Measurements from ENCODE around the gene MPP2.
A peak's percentile ranks its signal among the peaks of the same experiment; 100 is the strongest.
"Not testable (repeated sequence)": the region's sequence is repeated elsewhere in the genome, so short reads cannot be mapped to it uniquely, and the experiment has no call there.

The MPP2 gene

DNA sequence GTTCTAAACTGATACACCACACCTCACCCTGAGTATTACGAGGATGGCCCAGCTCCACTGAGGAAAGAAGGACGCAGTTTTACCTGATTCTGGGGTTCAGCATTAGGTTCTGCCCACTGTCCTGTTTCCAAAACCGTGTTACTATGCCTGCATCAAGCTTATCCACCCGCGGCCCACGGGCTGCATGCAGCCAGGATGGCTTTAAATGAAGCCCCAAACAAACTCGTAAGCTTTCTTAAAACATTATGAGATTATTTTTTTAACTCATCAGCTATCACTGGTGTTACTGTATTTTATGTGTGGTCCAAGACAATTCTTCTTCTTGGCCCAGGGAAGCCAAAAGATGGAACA, 64.4 kb downstream of the MPP2 start:
- no peak for DNase-seq

DNA sequence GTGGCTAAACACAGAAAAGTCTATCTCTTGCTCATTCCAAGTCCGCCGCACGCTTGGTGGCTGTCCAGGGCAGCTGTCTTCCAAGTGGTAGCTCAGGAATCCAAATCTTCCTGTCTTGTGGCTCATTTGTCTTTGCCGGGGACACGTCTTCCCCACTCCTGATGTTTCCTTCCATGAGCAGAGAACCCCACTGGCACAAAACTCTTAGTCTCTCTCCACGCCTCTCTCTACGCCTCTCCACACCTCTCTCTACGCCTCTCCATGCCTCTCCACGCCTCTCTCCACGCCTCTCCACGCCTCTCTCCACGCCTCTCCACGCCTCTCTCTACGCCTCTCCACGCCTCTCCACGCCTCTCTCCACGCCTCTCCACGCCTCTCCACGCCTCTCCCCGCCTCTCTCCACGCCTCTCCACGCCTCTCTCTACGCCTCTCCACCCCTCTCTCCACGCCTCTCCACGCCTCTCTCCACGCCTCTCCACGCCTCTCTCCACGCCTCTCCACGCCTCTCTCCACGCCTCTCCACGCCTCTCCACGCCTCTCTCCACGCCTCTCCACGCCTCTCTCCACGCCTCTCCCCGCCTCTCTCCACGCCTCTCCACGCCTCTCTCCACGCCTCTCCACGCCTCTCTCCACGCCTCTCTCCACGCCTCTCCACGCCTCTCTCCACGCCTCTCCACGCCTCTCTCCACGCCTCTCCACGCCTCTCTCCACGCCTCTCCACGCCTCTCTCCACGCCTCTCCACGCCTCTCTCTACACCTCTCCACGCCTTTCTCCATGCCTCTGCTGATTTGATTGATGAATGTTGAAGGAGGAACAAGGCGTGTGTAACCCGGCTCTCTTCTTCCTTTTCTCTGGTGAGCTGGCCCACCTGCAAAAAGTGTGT, 65.0 kb downstream of the MPP2 start:
- not testable (repeated sequence) for DNase-seq

GRCh38 chr17:43841282-43841681, 66.1 kb downstream of the MPP2 start:
- no peak for DNase-seq

DNA sequence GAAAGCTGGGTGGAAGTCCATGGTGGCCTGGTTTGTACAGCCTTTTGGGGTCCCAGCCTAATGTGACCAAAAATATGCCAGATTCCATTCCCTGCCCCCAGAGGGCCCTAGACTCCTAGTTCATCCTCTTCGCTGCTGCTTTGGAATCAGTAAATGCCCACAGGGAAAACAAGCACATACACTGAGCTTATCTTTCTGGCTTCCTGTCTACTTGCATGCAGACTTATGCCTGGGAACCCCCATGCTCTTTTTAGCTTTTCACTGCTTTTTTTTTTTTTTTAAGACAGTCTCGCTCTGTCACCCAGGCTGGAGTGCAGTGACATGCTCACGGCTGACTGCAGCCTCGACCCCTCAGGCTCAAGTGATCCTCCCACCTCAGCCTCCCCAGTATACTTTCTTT, 66.5 kb downstream of the MPP2 start:
- DNase-seq, result no peak

GRCh38 chr17:43839670-43840108, 67.6 kb downstream of the MPP2 start:
- no peak for DNase-seq

GRCh38 chr17:43834106-43834505, 73.2 kb downstream of the MPP2 start:
- DNase-seq, result no peak

- no peak for DNase-seq
These were observed 74.1 kb downstream of the MPP2 start, which contains the start of gene MPP3 for GRCh38 chr17:43832976-43833829. Gene MPP3 (minus strand): TSS chr17:43833146. CDS start chr17:43831906, 1,240 bp downstream.

GRCh38 chr17:43832168-43832975, 75.0 kb downstream of the MPP2 start:
- DNase-seq, result peak in 1 of 2 donors; percentile 18

DNA sequence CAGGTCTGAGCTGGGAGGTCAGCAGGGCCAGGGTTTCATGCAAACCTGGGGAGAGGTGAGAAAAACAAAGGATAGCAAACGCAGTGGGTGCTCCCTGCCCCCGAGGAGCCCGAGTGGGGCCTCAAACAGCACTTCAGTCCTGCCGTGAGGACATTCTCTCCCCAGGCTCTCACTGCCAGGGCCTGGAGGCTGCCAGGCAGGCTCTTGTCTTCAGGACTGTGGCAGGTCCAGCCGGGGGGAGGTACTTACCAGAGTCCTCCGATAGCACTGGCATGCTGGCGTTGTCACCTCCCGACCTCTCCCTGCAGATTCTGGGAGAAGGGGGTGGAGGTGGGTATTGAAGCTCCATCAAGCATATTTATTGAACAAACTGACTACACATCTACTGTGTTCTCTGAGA, 75.7 kb downstream of the MPP2 start:
- DNase-seq, result no peak

GRCh38 chr17:43830510-43831140, 76.7 kb downstream of the MPP2 start:
- no peak for DNase-seq

GRCh38 chr17:43829738-43830137, 77.6 kb downstream of the MPP2 start:
- no peak for DNase-seq

GRCh38 chr17:43827596-43827995, 79.7 kb downstream of the MPP2 start:
- no peak for DNase-seq

GRCh38 chr17:43826206-43826605, 81.1 kb downstream of the MPP2 start:
- DNase-seq, result no peak

DNA sequence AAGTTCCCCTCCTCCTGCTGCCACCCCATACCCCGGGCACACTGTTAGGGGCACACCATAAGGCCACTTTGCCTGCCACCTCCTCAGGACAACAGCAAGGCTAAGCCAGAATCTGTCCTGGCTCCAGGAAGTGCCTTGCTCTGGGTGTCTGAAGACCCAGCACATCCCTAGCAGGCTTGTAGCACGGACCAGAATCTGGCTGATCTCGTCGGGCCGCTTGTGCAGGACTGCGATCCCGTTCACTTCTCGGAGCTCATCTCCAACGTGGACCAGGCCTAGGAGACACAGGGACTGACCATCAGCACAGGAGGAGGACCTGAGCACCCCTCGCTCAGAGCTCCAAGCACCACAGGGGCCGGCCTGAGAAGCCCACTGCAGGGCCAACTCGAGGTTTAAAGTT, 81.8 kb downstream of the MPP2 start:
- no peak for DNase-seq

All from bone marrow (tissue), 2 donors.